Neural progenitor cell (in vitro differentiated cells): ENCODE data around the gene UEVLD. TPM values are rescaled to one million over a fixed set of nuclear protein-coding genes. Genes with fewer than 3 reads are reported as not detected.
"Not testable (repeated sequence)": the region's sequence is repeated elsewhere in the genome, so short reads cannot be mapped to it uniquely, and the experiment has no call there.

Experiments
- DNase-seq: peaks from one replicate; pipeline ENCODE4 v3.0.0-alpha.2; 2016; ENCODE audit warnings: low spot score
- H2AFZ ChIP-seq: fragments of 200-600 bp; sonication (generic); replicated peaks from 2 replicates; pipeline ENCODE4 v1.6.1; 2016; ENCODE audit warnings: antibody characterized with exemption
- H3F3A ChIP-seq: fragments of 200-600 bp; sonication (generic); 2 replicates; pipeline ENCODE4 v1.6.1; 2016; ENCODE audit warnings: antibody characterized with exemption, low read depth
- H3K27ac ChIP-seq: fragments of 200-600 bp; sonication (generic); 2 replicates; pipeline ENCODE4 v1.5.1; 2016; ENCODE audit warnings: mild to moderate bottlenecking
- H3K27me3 ChIP-seq: fragments of 200-600 bp; sonication (generic); 2 replicates; pipeline ENCODE4 v1.6.1; 2016; ENCODE audit warnings: mild to moderate bottlenecking, moderate library complexity
- H3K36me3 ChIP-seq: fragments of 200-600 bp; sonication (generic); 2 replicates; pipeline ENCODE4 v1.5.1; 2016
- H3K4me1 ChIP-seq: fragments of 200-600 bp; sonication (generic); 2 replicates; pipeline ENCODE4 v1.6.1; 2016; ENCODE audit warnings: mixed run types
- H3K4me2 ChIP-seq: fragments of 200-600 bp; sonication (generic); 2 replicates; pipeline ENCODE4 v1.6.1; 2016
- H3K4me3 ChIP-seq: fragments of 200-600 bp; sonication (generic); 2 replicates; pipeline ENCODE4 v1.5.1; 2016
- H3K79me2 ChIP-seq: fragments of 200-600 bp; sonication (generic); 2 replicates; pipeline ENCODE4 v1.6.1; 2016; ENCODE audit warnings: low read depth
- H3K9ac ChIP-seq: fragments of 200-600 bp; sonication (generic); 2 replicates; pipeline ENCODE4 v1.6.1; 2016
- H3K9me3 ChIP-seq: fragments of 200-600 bp; sonication (generic); 2 replicates; pipeline ENCODE4 v1.5.1; 2016; ENCODE audit warnings: low read depth
- H4K20me1 ChIP-seq: fragments of 200-600 bp; sonication (generic); 2 replicates; pipeline ENCODE4 v1.6.1; 2016; ENCODE audit warnings: low read depth
- H3K27ac Mint-ChIP-seq: 3 replicates; pipeline ENCODE4 v1.8.0; 2021; ENCODE audit warnings: mixed read lengths
- H3K27me3 Mint-ChIP-seq: 2 replicates; pipeline ENCODE4 v1.8.0; 2022; ENCODE audit warnings: low read depth, mild to moderate bottlenecking, inconsistent platforms, moderate library complexity, mixed read lengths; ENCODE audit not compliant: insufficient read depth
- H3K36me3 Mint-ChIP-seq: 3 replicates; pipeline ENCODE4 v1.8.0; 2021; ENCODE audit warnings: mixed read lengths
- H3K4me1 Mint-ChIP-seq: 3 replicates; pipeline ENCODE4 v1.8.0; 2021; ENCODE audit warnings: mixed read lengths
- H3K4me3 Mint-ChIP-seq: 3 replicates; pipeline ENCODE4 v1.8.0; 2021; ENCODE audit warnings: mild to moderate bottlenecking, moderate library complexity, mixed read lengths
- H3K9me3 Mint-ChIP-seq: 3 replicates; pipeline ENCODE4 v1.8.0; 2020; ENCODE audit warnings: mixed read lengths
- EZH2 ChIP-seq: fragments of 200-600 bp; sonication (generic); IDR thresholded peaks from 2 replicates; pipeline ENCODE4 v1.6.1; 2017; ENCODE audit warnings: antibody characterized with exemption, mild to moderate bottlenecking, moderate library complexity
- EZH2phosphoT487 ChIP-seq: fragments of 200-600 bp; sonication (generic); IDR thresholded peaks from 2 replicates; pipeline ENCODE4 v1.6.1; 2017; ENCODE audit warnings: antibody characterized with exemption
- total RNA-seq: library from RNA; depleted of rRNA; stranded (reverse); fragments of >200 nt; gene quantifications from 2 replicates; pipeline ENCODE4 v1.2.3, GENCODE V29; 2015; ENCODE audit warnings: low replicate concordance
- TF ChIP-seq, protein P1 (sequence below): fragments of 200-600 bp; sonication (generic); IDR thresholded peaks from 2 replicates; pipeline ENCODE4 v1.5.1; 2017; ENCODE audit warnings: antibody characterized with exemption, mild to moderate bottlenecking

Gene UEVLD
- total RNA-seq, 1 donor from 2014 or later = 20.4 TPM

DNA sequence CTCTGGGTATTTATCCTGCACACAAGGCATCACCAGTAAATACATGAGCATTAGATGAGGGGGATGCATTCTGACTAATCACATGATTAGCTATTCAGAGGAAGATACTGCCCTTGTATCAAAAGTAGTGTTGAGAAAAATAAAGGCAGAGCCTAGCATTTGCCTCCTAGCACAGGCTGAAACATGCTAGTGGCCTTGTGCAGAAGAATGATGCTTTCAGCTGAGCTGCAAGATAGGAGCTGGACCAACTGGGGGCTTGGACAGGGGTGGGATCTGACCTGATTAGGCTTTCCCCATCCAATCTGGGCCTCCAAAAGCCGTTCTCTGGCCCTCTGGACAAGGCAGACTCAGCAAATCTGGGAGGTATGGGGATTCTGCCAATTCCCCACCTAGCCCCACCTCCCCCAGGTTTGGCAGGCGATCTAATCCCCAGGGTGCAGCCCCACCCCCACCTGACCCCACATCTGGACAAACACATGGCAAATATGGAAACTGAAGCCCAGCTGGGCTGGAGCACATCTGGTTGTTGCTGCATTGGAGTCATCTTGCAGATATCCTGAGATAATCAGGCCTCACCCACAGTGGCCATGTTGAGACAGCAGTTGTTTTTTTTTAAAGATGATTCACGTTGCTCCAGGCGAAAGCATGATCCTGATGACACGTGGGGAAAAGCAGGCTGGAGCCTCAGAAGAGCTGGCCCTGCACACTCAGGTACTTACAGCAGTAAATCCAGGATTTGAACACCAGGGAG is 6.6 kb upstream of the UEVLD start:
- no peak overlapping the region for H3K4me3 Mint-ChIP-seq
- Histone ChIP-seq H3K36me3 (no peaks in the 10 kb centered on the region), H3K27me3 (no peaks in the 10 kb centered on the region), H3K4me3 (no peak overlapping the region), H3K9ac (no peak overlapping the region), H3K4me2 (no peak overlapping the region), H4K20me1 (peaks cover 7% of the 10 kb centered on the region), H3K9me3 (no peaks in the 10 kb centered on the region), H3K79me2 (peaks cover 37% of the 10 kb centered on the region), H2AFZ (no peak overlapping the region), H3K4me1 (peaks cover 6% of the 10 kb centered on the region), H3K27ac (no peak overlapping the region), H3F3A (no peaks in the 10 kb centered on the region)
- peaks cover 5% of the 10 kb centered on the region for H3K36me3 Mint-ChIP-seq
- no peaks in the 10 kb centered on the region for H3K27me3 Mint-ChIP-seq
- DNase-seq = no peak
- H3K27ac Mint-ChIP-seq = no peak overlapping the region
- TF ChIP-seq EZH2phosphoT487 = no peak
- TF ChIP-seq, protein P1, sequence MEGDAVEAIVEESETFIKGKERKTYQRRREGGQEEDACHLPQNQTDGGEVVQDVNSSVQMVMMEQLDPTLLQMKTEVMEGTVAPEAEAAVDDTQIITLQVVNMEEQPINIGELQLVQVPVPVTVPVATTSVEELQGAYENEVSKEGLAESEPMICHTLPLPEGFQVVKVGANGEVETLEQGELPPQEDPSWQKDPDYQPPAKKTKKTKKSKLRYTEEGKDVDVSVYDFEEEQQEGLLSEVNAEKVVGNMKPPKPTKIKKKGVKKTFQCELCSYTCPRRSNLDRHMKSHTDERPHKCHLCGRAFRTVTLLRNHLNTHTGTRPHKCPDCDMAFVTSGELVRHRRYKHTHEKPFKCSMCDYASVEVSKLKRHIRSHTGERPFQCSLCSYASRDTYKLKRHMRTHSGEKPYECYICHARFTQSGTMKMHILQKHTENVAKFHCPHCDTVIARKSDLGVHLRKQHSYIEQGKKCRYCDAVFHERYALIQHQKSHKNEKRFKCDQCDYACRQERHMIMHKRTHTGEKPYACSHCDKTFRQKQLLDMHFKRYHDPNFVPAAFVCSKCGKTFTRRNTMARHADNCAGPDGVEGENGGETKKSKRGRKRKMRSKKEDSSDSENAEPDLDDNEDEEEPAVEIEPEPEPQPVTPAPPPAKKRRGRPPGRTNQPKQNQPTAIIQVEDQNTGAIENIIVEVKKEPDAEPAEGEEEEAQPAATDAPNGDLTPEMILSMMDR = no peak
- no peak for TF ChIP-seq EZH2
- H3K9me3 Mint-ChIP-seq = no peaks in the 10 kb centered on the region
- peaks cover 10% of the 10 kb centered on the region for H3K4me1 Mint-ChIP-seq

DNA sequence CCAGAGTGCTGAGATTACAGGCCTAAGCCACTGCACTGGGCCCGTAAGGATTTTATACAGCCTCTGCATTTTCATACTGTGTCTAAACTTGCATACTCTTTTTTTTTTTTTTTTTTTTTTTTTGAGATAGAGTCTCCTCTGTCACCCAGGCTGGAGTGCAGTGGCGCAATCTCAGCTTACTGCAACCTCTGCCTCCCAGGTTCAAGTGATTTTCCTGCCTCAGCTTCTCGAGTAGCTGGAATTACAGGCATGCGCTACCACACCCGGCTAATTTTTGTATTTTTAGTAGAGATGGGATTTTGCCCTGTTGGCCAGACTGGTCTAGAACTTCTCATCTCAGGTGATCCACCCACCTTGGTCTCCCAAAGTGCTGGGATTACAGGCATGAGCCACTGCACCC is 5.6 kb upstream of the UEVLD start:
- H4K20me1 ChIP-seq, H3K9ac ChIP-seq, DNase-seq, H2AFZ ChIP-seq, H3K9me3 ChIP-seq, H3K27ac ChIP-seq, H3K4me3 ChIP-seq, H3K27ac Mint-ChIP-seq, H3K36me3 ChIP-seq, H3K4me3 Mint-ChIP-seq, H3K36me3 Mint-ChIP-seq, H3F3A ChIP-seq, H3K9me3 Mint-ChIP-seq, H3K27me3 Mint-ChIP-seq, H3K27me3 ChIP-seq, H3K4me2 ChIP-seq: not testable (repeated sequence)
- Histone ChIP-seq H3K79me2 (peaks cover 48% of the 10 kb centered on the region), H3K4me1 (peaks cover 13% of the 10 kb centered on the region)
- peaks cover 12% of the 10 kb centered on the region for H3K4me1 Mint-ChIP-seq

DNA sequence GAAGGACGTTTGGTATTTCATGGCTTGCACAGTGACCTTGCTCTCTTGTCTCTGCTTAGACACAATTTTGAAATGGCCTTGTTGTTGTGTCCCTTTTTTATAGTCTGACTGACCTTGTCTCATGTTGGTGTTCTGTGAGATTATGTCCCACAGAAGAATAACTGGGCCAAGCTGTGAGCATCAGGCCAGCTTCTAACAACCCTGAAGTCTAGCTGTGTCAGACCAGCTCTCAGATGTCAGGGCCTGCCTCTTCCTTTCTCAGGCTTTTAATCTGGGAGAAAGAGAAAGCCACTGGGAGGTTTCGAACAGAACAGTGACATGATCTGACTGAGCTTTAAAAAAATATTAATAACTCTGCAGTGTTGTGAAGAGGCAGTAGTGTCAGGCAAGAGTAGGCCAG is 2.0 kb upstream of the UEVLD start:
- Histone ChIP-seq H4K20me1 (peaks cover 8% of the 10 kb centered on the region), H3K4me2 (peak overlapping the region; percentile 81), H3K27me3 (no peaks in the 10 kb centered on the region), H3K9ac (peak overlapping the region; percentile 3), H3K4me3 (peak overlapping the region; percentile 67), H3K4me1 (peaks cover 16% of the 10 kb centered on the region), H3K9me3 (no peaks in the 10 kb centered on the region), H2AFZ (no peak overlapping the region), H3K79me2 (peaks cover 68% of the 10 kb centered on the region), H3F3A (peaks cover 4% of the 10 kb centered on the region), H3K27ac (no peak overlapping the region), H3K36me3 (no peaks in the 10 kb centered on the region)
- TF ChIP-seq, protein P1 = no peak
- TF ChIP-seq EZH2 (no peak), EZH2phosphoT487 (no peak)
- no peak overlapping the region for H3K4me3 Mint-ChIP-seq
- H3K27me3 Mint-ChIP-seq = no peaks in the 10 kb centered on the region
- no peak overlapping the region for H3K27ac Mint-ChIP-seq
- DNase-seq = no peak
- H3K4me1 Mint-ChIP-seq = peaks cover 12% of the 10 kb centered on the region
- H3K9me3 Mint-ChIP-seq = no peaks in the 10 kb centered on the region
- no peaks in the 10 kb centered on the region for H3K36me3 Mint-ChIP-seq

DNA sequence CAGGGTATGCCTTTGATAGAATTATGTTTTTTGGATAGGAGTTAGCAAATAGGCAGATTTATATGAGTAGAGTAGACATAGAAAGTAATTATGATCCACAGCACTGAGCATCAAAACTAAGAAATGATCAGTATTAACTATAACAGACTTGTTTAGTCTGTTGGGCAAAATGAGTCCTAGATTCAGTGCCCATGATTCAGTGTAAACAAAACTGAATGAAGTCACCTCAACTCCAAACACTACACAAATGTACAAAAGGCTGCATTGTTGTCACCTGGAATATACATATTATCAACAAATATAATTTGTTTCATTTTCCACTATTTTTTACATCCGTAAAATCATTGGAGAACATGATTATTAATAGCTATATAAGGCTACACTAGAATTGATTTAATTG is 6.7 kb downstream of the UEVLD start:
- no peak overlapping the region for H3K4me3 ChIP-seq
- no peaks in the 10 kb centered on the region for H3K9me3 ChIP-seq
- H3K27me3 Mint-ChIP-seq = peaks cover 2% of the 10 kb centered on the region
- H3K27ac ChIP-seq = no peak overlapping the region
- no peaks in the 10 kb centered on the region for H4K20me1 ChIP-seq
- no peaks in the 10 kb centered on the region for H3K36me3 Mint-ChIP-seq
- H3K9me3 Mint-ChIP-seq = no peaks in the 10 kb centered on the region
- TF ChIP-seq EZH2 = no peak
- TF ChIP-seq, protein P1 = no peak
- no peak for TF ChIP-seq EZH2phosphoT487
- H3K27ac Mint-ChIP-seq = no peak overlapping the region
- H3K36me3 ChIP-seq = no peaks in the 10 kb centered on the region
- no peaks in the 10 kb centered on the region for H3K4me1 ChIP-seq
- no peak overlapping the region for H3K4me2 ChIP-seq
- no peak overlapping the region for H3K4me3 Mint-ChIP-seq
- H2AFZ ChIP-seq = no peak overlapping the region
- H3K9ac ChIP-seq = no peak overlapping the region
- H3K27me3 ChIP-seq = no peaks in the 10 kb centered on the region
- no peak for DNase-seq
- H3K79me2 ChIP-seq = peaks cover 2% of the 10 kb centered on the region
- no peaks in the 10 kb centered on the region for H3K4me1 Mint-ChIP-seq
- no peaks in the 10 kb centered on the region for H3F3A ChIP-seq
